ENCODE results near the gene RBFOX2. TPM values are rescaled to one million over a fixed set of nuclear protein-coding genes. Genes with fewer than 3 reads are reported as not detected.
A peak's percentile ranks its signal among the peaks of the same experiment; 100 is the strongest.

The RBFOX2 gene
- total RNA-seq, 2 experiments from 2014 or later: 54.3 to 78.7 TPM

- no TSS peak for BruUV-seq (replicated peaks)
- DNase-seq (ENCODE audit: low spot score): peak; percentile 81
- Histone ChIP-seq H3K36me3 (ENCODE audit: insufficient read depth, low read length) (no peaks in the 10 kb centered on the region), H3K79me2 (ENCODE audit: insufficient read depth, low read depth, low read length) (no peaks in the 10 kb centered on the region), H2AFZ (ENCODE audit: low read length) (peak overlapping the region; percentile 90), H3K9me2 (ENCODE audit: insufficient read depth, low read length) (no peaks in the 10 kb centered on the region), H3K27ac (ENCODE audit: low read depth, low read length, poor library complexity, severe bottlenecking) (no peak overlapping the region), H4K20me1 (ENCODE audit: insufficient read depth, low read length) (no peaks in the 10 kb centered on the region), H3K4me3 (ENCODE audit: low read depth, low read length, poor library complexity, severe bottlenecking) (peak overlapping the region; percentile 65), H3K4me2 (ENCODE audit: low read length) (peak overlapping the region; percentile 58), H3K9me3 (ENCODE audit: low read length) (no peaks in the 10 kb centered on the region), H3K4me1 (ENCODE audit: insufficient read depth, low read length, poor library complexity, severe bottlenecking) (peaks cover 10% of the 10 kb centered on the region)
- intact Hi-C loops (cut with micrococcal nuclease; ENCODE audit: unreplicated experiment): loop anchor here (1.0 kb wide), 2 partner anchors 135 to 439 kb away; no protein-coding TSS in a partner anchor
- TF ChIP-seq EZH2phosphoT487 (IDR thresholded peaks at IDR 0.05; ENCODE audit: borderline replicate concordance, low read depth, low read length) (no peak), CTCF (conservative IDR thresholded peaks at IDR 0.05; ENCODE audit: low read length) (peak; percentile 100)
- ChIA-PET POLR2A (interaction anchor here (0.5 to 1.2 kb wide), 3 partner anchors 50 to 161 kb away, joined by 3 to 6 read pairs (median 4); no protein-coding TSS in a partner anchor), CTCF (ENCODE audit: unreplicated experiment) (interaction anchor here (0.7 to 2.3 kb wide), 7 partner anchors 12 to 252 kb away, joined by 3 to 11 read pairs (median 3); no protein-coding TSS in a partner anchor)
Measured at GRCh38 chr22:36065775-36066544, 37.3 kb upstream of the RBFOX2 start.

- H3K4me2 ChIP-seq (ENCODE audit: low read length): peak overlapping the region; percentile 58
- no peaks in the 10 kb centered on the region for H3K9me3 ChIP-seq (ENCODE audit: low read length)
- peaks cover 10% of the 10 kb centered on the region for H3K4me1 ChIP-seq (ENCODE audit: insufficient read depth, low read length, poor library complexity, severe bottlenecking)
- intact Hi-C loops (cut with micrococcal nuclease; ENCODE audit: unreplicated experiment): no loop called here
- ChIA-PET CTCF (ENCODE audit: unreplicated experiment) (interaction anchor here (0.6 to 2.3 kb wide), 7 partner anchors 13 to 181 kb away, joined by 3 to 11 read pairs (median 3); no protein-coding TSS in a partner anchor), POLR2A (interaction anchor here (1.2 kb wide), 2 partner anchors 50 to 136 kb away, joined by 3 to 4 read pairs; no protein-coding TSS in a partner anchor)
- H3K4me3 ChIP-seq (ENCODE audit: low read depth, low read length, poor library complexity, severe bottlenecking): peak overlapping the region; percentile 65
- H3K36me3 ChIP-seq (ENCODE audit: insufficient read depth, low read length): no peaks in the 10 kb centered on the region
- no peaks in the 10 kb centered on the region for H3K79me2 ChIP-seq (ENCODE audit: insufficient read depth, low read depth, low read length)
- peak overlapping the region; percentile 90 for H2AFZ ChIP-seq (ENCODE audit: low read length)
- BruUV-seq (replicated peaks): no TSS peak
- no peak overlapping the region for H3K27ac ChIP-seq (ENCODE audit: low read depth, low read length, poor library complexity, severe bottlenecking)
- TF ChIP-seq EZH2phosphoT487 (IDR thresholded peaks at IDR 0.05; ENCODE audit: borderline replicate concordance, low read depth, low read length): no peak
- TF ChIP-seq CTCF (conservative IDR thresholded peaks at IDR 0.05; ENCODE audit: low read length): no peak
- no peak for DNase-seq (ENCODE audit: low spot score)
- H4K20me1 ChIP-seq (ENCODE audit: insufficient read depth, low read length): no peaks in the 10 kb centered on the region
- no peaks in the 10 kb centered on the region for H3K9me2 ChIP-seq (ENCODE audit: insufficient read depth, low read length)
Measured at GRCh38 chr22:36065462-36065774, 36.8 kb upstream of the RBFOX2 start.

- TF ChIP-seq CTCF (conservative IDR thresholded peaks at IDR 0.05; ENCODE audit: low read length) (no peak), EZH2phosphoT487 (IDR thresholded peaks at IDR 0.05; ENCODE audit: borderline replicate concordance, low read depth, low read length) (no peak)
- Histone ChIP-seq H3K79me2 (ENCODE audit: insufficient read depth, low read depth, low read length) (no peaks in the 10 kb centered on the region), H3K36me3 (ENCODE audit: insufficient read depth, low read length) (no peaks in the 10 kb centered on the region), H3K4me3 (ENCODE audit: low read depth, low read length, poor library complexity, severe bottlenecking) (no peak overlapping the region), H3K4me1 (ENCODE audit: insufficient read depth, low read length, poor library complexity, severe bottlenecking) (peaks cover 10% of the 10 kb centered on the region), H3K9me2 (ENCODE audit: insufficient read depth, low read length) (no peaks in the 10 kb centered on the region), H2AFZ (ENCODE audit: low read length) (no peak overlapping the region), H4K20me1 (ENCODE audit: insufficient read depth, low read length) (no peaks in the 10 kb centered on the region), H3K4me2 (ENCODE audit: low read length) (no peak overlapping the region), H3K9me3 (ENCODE audit: low read length) (no peaks in the 10 kb centered on the region), H3K27ac (ENCODE audit: low read depth, low read length, poor library complexity, severe bottlenecking) (no peak overlapping the region)
- CTCF ChIA-PET (ENCODE audit: unreplicated experiment): interaction anchor here (2.3 kb wide), 1 partner anchor 49 kb away, joined by 11 read pairs; no protein-coding TSS in a partner anchor
- intact Hi-C loops (cut with micrococcal nuclease; ENCODE audit: unreplicated experiment): no loop called here
- no peak for DNase-seq (ENCODE audit: low spot score)
- no TSS peak for BruUV-seq (replicated peaks)
- POLR2A ChIA-PET: interaction anchor here (0.5 to 1.2 kb wide), 2 partner anchors 49 to 1469 kb away, joined by 3 read pairs; no protein-coding TSS in a partner anchor
Measured at GRCh38 chr22:36064358-36064757, 35.7 kb upstream of the RBFOX2 start.

Data from OCI-LY7 (cell line).